ENCODE data around the gene CILP. TPM values are rescaled to one million over a fixed set of nuclear protein-coding genes. Genes with fewer than 3 reads are reported as not detected.
"Not testable (repeated sequence)": the region's sequence is repeated elsewhere in the genome, so short reads cannot be mapped to it uniquely, and the experiment has no call there.

Gene CILP
- 0.10 TPM in 1 of 2 replicates, not detected in the other for total RNA-seq (2014; rRNA removed; shearing (Covaris generic))

- DNase-seq (ENCODE audit: low read depth) = no peak
These were observed at the start of gene CILP for GRCh38 chr15:65210770-65211481. TSS of gene CILP (minus strand) at chr15:65211473. CDS start at chr15:65209755, 1,718 bp downstream.

- DNase-seq (ENCODE audit: low read depth) = no peak
These were observed 49.7 kb upstream of the CILP start for GRCh38 chr15:65260968-65261367.

GRCh38 chr15:65259367-65259797 is 48.1 kb upstream of the CILP start:
- DNase-seq (ENCODE audit: low read depth) = no peak

- no peak for DNase-seq (ENCODE audit: low read depth)
These were observed 47.3 kb upstream of the CILP start for GRCh38 chr15:65258375-65259262.

GRCh38 chr15:65255486-65256140 is 44.3 kb upstream of the CILP start:
- DNase-seq (ENCODE audit: low read depth) = no peak

- no peak for DNase-seq (ENCODE audit: low read depth)
These were observed 43.5 kb upstream of the CILP start for GRCh38 chr15:65254758-65255157.

- DNase-seq (ENCODE audit: low read depth) = no peak
These were observed 43.1 kb upstream of the CILP start for GRCh38 chr15:65254356-65254755.

- DNase-seq (ENCODE audit: low read depth) = no peak
These were observed 38.4 kb upstream of the CILP start for GRCh38 chr15:65249641-65250040.

GRCh38 chr15:65248511-65249255 is 37.4 kb upstream of the CILP start:
- no peak for DNase-seq (ENCODE audit: low read depth)

GRCh38 chr15:65246939-65247338 is 35.7 kb upstream of the CILP start:
- no peak for DNase-seq (ENCODE audit: low read depth)

GRCh38 chr15:65246026-65246714 is 34.9 kb upstream of the CILP start:
- no peak for DNase-seq (ENCODE audit: low read depth)

- DNase-seq (ENCODE audit: low read depth) = no peak
These were observed 34.0 kb upstream of the CILP start for GRCh38 chr15:65245096-65245856.

- DNase-seq (ENCODE audit: low read depth) = no peak
These were observed 33.4 kb upstream of the CILP start for GRCh38 chr15:65244638-65245037.

GRCh38 chr15:65236443-65236842 is 25.2 kb upstream of the CILP start:
- DNase-seq (ENCODE audit: low read depth) = not testable (repeated sequence)

- no peak for DNase-seq (ENCODE audit: low read depth)
These were observed 22.4 kb upstream of the CILP start for GRCh38 chr15:65233696-65234095.

GRCh38 chr15:65232520-65232919 is 21.2 kb upstream of the CILP start:
- DNase-seq (ENCODE audit: low read depth) = no peak

GRCh38 chr15:65231306-65231705 is 20.0 kb upstream of the CILP start:
- no peak for DNase-seq (ENCODE audit: low read depth)

- DNase-seq (ENCODE audit: low read depth) = not testable (repeated sequence)
These were observed 15.6 kb upstream of the CILP start for GRCh38 chr15:65226901-65227300.

- DNase-seq (ENCODE audit: low read depth) = no peak
These were observed 14.9 kb upstream of the CILP start for GRCh38 chr15:65226221-65226620.

- DNase-seq (ENCODE audit: low read depth) = no peak
These were observed 12.7 kb upstream of the CILP start for GRCh38 chr15:65223996-65224395.

Data from RPMI7951 (cell line).